Activated CD8-positive, alpha-beta memory T cell treated with anti-CD3 and anti-CD28 coated beads for 36 hours (primary cell): ENCODE data around the gene IGF2R. TPM values are rescaled to one million over a fixed set of nuclear protein-coding genes. Genes with fewer than 3 reads are reported as not detected.
"Not testable (repeated sequence)": the region's sequence is repeated elsewhere in the genome, so short reads cannot be mapped to it uniquely, and the experiment has no call there.

ENCODE experiments used
- CTCF ChIA-PET: fragments of 350-600 bp; sonication (Branson Sonifier 250); formaldehyde crosslinking; loops from one replicate; lab custom pipeline; 2021; ENCODE audit warnings: antibody characterized with exemption; lab: Charles Lee
- POLR2A ChIA-PET: fragments of 350-600 bp; sonication (Branson Sonifier 250); formaldehyde crosslinking; loops from one replicate; lab custom pipeline; 2021; ENCODE audit warnings: antibody characterized with exemption; lab: Charles Lee
- total RNA-seq, 2 experiments: library from RNA; stranded (reverse); gene quantifications; one replicate each; pipeline ENCODE4 v1.2.3, GENCODE V29; 2021

Gene IGF2R
- total RNA-seq = 100 to 1,000 TPM; 125 to 128 TPM

- ChIA-PET CTCF (interaction anchor here (0.8 to 1.2 kb wide), 3 partner anchors 10 to 487 kb away, joined by 3 to 5 read pairs (median 3); no protein-coding TSS in a partner anchor), POLR2A (interaction anchor here (1.0 to 1.9 kb wide), 4 partner anchors 10 to 242 kb away, joined by 3 to 18 read pairs (median 8); no protein-coding TSS in a partner anchor)
Observed at GRCh38 chr6:159968295-159969203, at the start of gene IGF2R. Gene IGF2R (plus strand): TSS chr6:159969082. CDS start chr6:159969247, 165 bp downstream.

GRCh38 chr6:159919800-159920199 is 49.1 kb upstream of the IGF2R start:
- POLR2A ChIA-PET = no interaction called here
- CTCF ChIA-PET = no interaction called here

GRCh38 chr6:159924150-159924549 is 44.7 kb upstream of the IGF2R start:
- CTCF ChIA-PET = not testable (repeated sequence)

GRCh38 chr6:159926542-159927203 is 42.2 kb upstream of the IGF2R start:
- ChIA-PET POLR2A (no interaction called here), CTCF (no interaction called here)

More at GRCh38 chr6:159924150-159924549, 44.7 kb upstream of the IGF2R start:
- POLR2A ChIA-PET = not testable (repeated sequence)

GRCh38 chr6:159929819-159930218 is 39.1 kb upstream of the IGF2R start:
- POLR2A ChIA-PET = interaction anchor here (1.6 kb wide), 1 partner anchor 203 kb away, joined by 6 read pairs; the partner anchor contains the start of gene WTAP
- CTCF ChIA-PET = no interaction called here

- ChIA-PET POLR2A (interaction anchor here (0.9 to 1.6 kb wide), 2 partner anchors 141 to 204 kb away, joined by 3 to 6 read pairs; partner anchors contain the start of genes TCP1 and WTAP), CTCF (no interaction called here)
Observed at GRCh38 chr6:159931112-159931511, 37.8 kb upstream of the IGF2R start.

- ChIA-PET POLR2A (interaction anchor here (0.7 kb wide), 1 partner anchor 235 kb away, joined by 3 read pairs; no protein-coding TSS in a partner anchor), CTCF (no interaction called here)
Observed at GRCh38 chr6:159931846-159932245, 37.0 kb upstream of the IGF2R start.

- ChIA-PET CTCF (no interaction called here), POLR2A (no interaction called here)
Observed at GRCh38 chr6:159933077-159933476, 35.8 kb upstream of the IGF2R start.

- POLR2A ChIA-PET = no interaction called here
- CTCF ChIA-PET = no interaction called here
Observed at GRCh38 chr6:159934181-159934580, 34.7 kb upstream of the IGF2R start.

- POLR2A ChIA-PET = no interaction called here
- CTCF ChIA-PET = no interaction called here
Observed at GRCh38 chr6:159935065-159935464, 33.8 kb upstream of the IGF2R start.

- CTCF ChIA-PET = no interaction called here
- POLR2A ChIA-PET = no interaction called here
Observed at GRCh38 chr6:159935633-159936032, 33.2 kb upstream of the IGF2R start.

- ChIA-PET POLR2A (no interaction called here), CTCF (interaction anchor here (0.5 kb wide), 1 partner anchor 46 kb away, joined by 5 read pairs; no protein-coding TSS in a partner anchor)
Observed at GRCh38 chr6:159939591-159940016, 29.3 kb upstream of the IGF2R start.

- ChIA-PET CTCF (interaction anchor here (0.6 to 1.3 kb wide), 3 partner anchors 60 to 82 kb away, joined by 3 to 5 read pairs (median 3); no protein-coding TSS in a partner anchor), POLR2A (no interaction called here)
Observed at GRCh38 chr6:159941286-159942113, 27.4 kb upstream of the IGF2R start.

GRCh38 chr6:159943101-159943632 is 25.7 kb upstream of the IGF2R start:
- CTCF ChIA-PET = interaction anchor here (1.1 kb wide), 1 partner anchor 80 kb away, joined by 4 read pairs; no protein-coding TSS in a partner anchor
- POLR2A ChIA-PET = no interaction called here

- POLR2A ChIA-PET = no interaction called here
- CTCF ChIA-PET = interaction anchor here (1.1 kb wide), 1 partner anchor 81 kb away, joined by 4 read pairs; no protein-coding TSS in a partner anchor
Observed at GRCh38 chr6:159943968-159944598, 24.8 kb upstream of the IGF2R start.

- ChIA-PET CTCF (interaction anchor here (1.0 kb wide), 1 partner anchor 11 kb away, joined by 3 read pairs; no protein-coding TSS in a partner anchor), POLR2A (no interaction called here)
Observed at GRCh38 chr6:159945801-159946392, 23.0 kb upstream of the IGF2R start.

GRCh38 chr6:159946912-159947311 is 22.0 kb upstream of the IGF2R start:
- POLR2A ChIA-PET = no interaction called here
- CTCF ChIA-PET = interaction anchor here (1.0 kb wide), 1 partner anchor 10 kb away, joined by 3 read pairs; no protein-coding TSS in a partner anchor

GRCh38 chr6:159948199-159948598 is 20.7 kb upstream of the IGF2R start:
- POLR2A ChIA-PET = no interaction called here
- CTCF ChIA-PET = no interaction called here
